Natural killer cell treated with Interleukin-12 subunit alpha and Interleukin-12 subunit beta and Interleukin-15 and Interleukin-18, amount 100 ng/mL, for 72 hours (primary cell): ENCODE measurements around the gene LRRC55. TPM values are rescaled to one million over a fixed set of nuclear protein-coding genes. Genes with fewer than 3 reads are reported as not detected.

Experiments used
- ATAC-seq, 2 donors: fragments of 150-1000 bp; cut with Tn5 transposase in 1 of 2; sonication (Bioruptor Pico), chemical (Tn5 transposase) in 1 of 2; 2 replicates each; pipeline ENCODE4 v1.10.0; 2021
- DNase-seq: peaks from one replicate; pipeline ENCODE4 v3.0.0; 2022; ENCODE audit warnings: low spot score
- H3K27ac Mint-ChIP-seq, 2 donors: 1 replicate in 1 of 2; 2 replicates in 1 of 2; pipeline ENCODE4 v1.8.0; 2022; ENCODE audit warnings: mixed read lengths in 2 of 2, mild to moderate bottlenecking in 1 of 2, moderate library complexity in 1 of 2
- H3K27me3 Mint-ChIP-seq, 2 donors: 1 replicate in 1 of 2; 2 replicates in 1 of 2; pipeline ENCODE4 v1.8.0; 2022; ENCODE audit warnings: mixed read lengths in 2 of 2
- H3K36me3 Mint-ChIP-seq: one replicate; pipeline ENCODE4 v1.8.0; 2022; ENCODE audit warnings: mixed read lengths
- H3K4me1 Mint-ChIP-seq, 2 donors: 1 replicate in 1 of 2; 2 replicates in 1 of 2; pipeline ENCODE4 v1.8.0; 2022; ENCODE audit warnings: low read depth in 2 of 2, mixed read lengths in 2 of 2, mild to moderate bottlenecking in 1 of 2
- H3K4me3 Mint-ChIP-seq: one replicate; pipeline ENCODE4 v1.8.0; 2022; ENCODE audit warnings: mixed read lengths
- H3K9me3 Mint-ChIP-seq: 2 replicates; pipeline ENCODE4 v1.8.0; 2022; ENCODE audit warnings: mixed read lengths
- total RNA-seq, 2 donors: library from RNA; stranded (reverse); gene quantifications; one replicate each; pipeline ENCODE4 v1.2.3, GENCODE V29; 2022

The LRRC55 gene
- total RNA-seq, 2 donors from 2014 or later = not detected

DNA sequence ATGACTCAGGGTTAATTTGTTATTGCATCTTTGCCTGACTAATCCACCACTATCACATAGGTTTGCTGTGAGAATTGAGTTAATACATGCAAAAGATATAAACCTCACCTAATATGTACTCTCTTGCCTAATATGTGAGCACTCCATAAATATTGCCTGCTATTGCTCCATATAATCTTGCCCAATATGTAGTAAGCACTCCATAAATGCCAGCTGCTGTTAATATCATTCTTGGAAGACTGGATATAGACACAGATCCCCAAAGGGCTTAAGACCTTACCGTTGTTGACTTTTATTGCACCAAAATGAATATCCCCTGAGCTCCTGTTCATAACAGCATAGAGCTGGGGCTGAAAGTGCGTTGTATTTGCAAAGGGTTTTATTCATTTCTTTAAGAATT, 27.0 kb upstream of the LRRC55 start:
- Mint-ChIP-seq H3K9me3 (no peaks in the 10 kb centered on the region), H3K27ac (no peak overlapping the region), H3K36me3 (no peaks in the 10 kb centered on the region), H3K4me3 (no peak overlapping the region), H3K27me3 (peaks cover 26 to 39% of the 10 kb centered on the region in 2 donors), H3K4me1 (no peaks in the 10 kb centered on the region)
- DNase-seq (no peak), ATAC-seq (no peak)

DNA sequence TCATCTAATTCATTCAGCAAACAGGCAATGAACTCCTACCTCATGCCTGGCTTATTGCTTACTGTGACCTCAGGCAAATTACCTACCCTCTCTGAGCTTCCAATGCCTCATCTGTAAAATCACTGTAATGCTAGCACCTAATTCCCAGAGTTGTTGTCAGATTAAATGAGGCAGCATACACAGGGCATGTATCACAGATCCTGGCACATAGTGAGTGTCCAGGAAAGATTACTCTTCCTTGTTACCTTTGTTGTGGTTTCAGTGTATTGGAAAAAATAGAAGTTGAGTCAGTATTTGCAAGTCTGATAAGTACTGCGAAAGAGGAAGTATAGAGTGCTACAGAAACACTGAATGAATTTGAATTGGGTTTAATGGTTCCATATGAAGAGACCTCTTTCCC, 26.4 kb upstream of the LRRC55 start:
- DNase-seq (no peak), ATAC-seq (no peak)
- no peaks in the 10 kb centered on the region for H3K36me3 Mint-ChIP-seq
- H3K9me3 Mint-ChIP-seq = no peaks in the 10 kb centered on the region
- no peak overlapping the region for H3K27ac Mint-ChIP-seq
- H3K27me3 Mint-ChIP-seq = peaks cover 32 to 45% of the 10 kb centered on the region in 2 donors
- H3K4me3 Mint-ChIP-seq = no peak overlapping the region
- no peaks in the 10 kb centered on the region for H3K4me1 Mint-ChIP-seq

DNA sequence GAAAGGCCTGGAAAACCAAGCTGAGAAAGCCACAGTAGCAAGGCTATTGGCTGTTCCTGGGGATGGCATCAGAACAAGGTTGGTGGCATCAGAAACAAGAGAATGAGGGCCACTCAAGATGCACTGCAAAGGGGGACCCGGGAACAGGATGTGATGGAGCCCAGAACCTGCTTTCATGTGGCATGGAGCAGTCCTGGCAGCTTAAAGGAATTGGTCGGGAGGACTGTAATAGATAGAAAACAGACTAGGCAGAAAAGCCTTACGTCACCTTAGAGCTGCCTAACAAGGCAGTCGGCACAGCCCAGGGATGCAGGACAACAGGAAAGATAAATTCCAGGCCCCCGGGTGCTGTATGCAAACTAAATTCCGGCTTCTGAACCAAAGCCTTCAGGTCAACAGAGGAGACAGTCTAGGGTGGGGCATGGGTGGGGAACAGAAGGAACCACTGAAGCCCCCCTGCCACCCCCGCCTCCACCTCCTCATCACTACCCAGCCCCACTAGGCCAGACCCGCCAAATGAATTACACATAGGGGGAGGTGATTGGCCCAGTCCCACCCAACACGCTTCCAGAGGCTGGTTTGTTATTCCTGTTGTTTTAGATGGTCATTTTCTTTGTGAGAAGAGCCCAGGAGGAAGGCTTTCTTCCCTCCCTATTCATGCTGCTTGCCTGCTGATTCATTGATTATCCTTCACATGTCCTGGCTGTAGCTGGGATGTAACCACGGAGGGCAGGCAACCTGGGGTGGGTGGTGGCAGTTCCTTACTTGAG, 25.7 kb upstream of the LRRC55 start:
- DNase-seq (no peak), ATAC-seq (no peak)
- no peaks in the 10 kb centered on the region for H3K36me3 Mint-ChIP-seq
- peaks cover 34 to 46% of the 10 kb centered on the region in 2 donors for H3K27me3 Mint-ChIP-seq
- H3K4me1 Mint-ChIP-seq = no peaks in the 10 kb centered on the region
- no peaks in the 10 kb centered on the region for H3K9me3 Mint-ChIP-seq
- no peak overlapping the region for H3K4me3 Mint-ChIP-seq
- H3K27ac Mint-ChIP-seq = no peak overlapping the region

DNA sequence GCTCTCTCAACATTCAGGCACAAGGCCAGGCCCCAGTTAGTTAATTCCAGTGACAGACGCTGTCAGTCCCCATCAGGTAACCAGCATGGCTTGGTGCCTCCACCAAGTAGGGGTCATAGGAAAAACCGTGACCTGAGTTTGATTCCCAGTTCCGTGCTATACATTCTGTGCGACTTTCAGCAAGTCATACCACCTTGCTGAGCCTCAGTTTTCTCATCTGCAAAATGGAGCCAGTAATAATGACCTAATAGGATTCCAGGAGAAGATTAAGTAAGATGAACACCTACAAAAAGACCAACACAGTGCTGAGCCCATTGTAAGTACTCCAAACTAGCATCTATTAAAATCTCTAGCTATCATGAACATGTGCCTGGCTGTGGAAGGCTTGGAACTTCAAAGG, 24.8 kb upstream of the LRRC55 start:
- Mint-ChIP-seq H3K4me3 (no peak overlapping the region), H3K27me3 (peaks cover 39 to 55% of the 10 kb centered on the region in 2 donors), H3K4me1 (no peaks in the 10 kb centered on the region), H3K27ac (no peak overlapping the region), H3K9me3 (no peaks in the 10 kb centered on the region), H3K36me3 (no peaks in the 10 kb centered on the region)
- no peak for ATAC-seq
- no peak for DNase-seq

DNA sequence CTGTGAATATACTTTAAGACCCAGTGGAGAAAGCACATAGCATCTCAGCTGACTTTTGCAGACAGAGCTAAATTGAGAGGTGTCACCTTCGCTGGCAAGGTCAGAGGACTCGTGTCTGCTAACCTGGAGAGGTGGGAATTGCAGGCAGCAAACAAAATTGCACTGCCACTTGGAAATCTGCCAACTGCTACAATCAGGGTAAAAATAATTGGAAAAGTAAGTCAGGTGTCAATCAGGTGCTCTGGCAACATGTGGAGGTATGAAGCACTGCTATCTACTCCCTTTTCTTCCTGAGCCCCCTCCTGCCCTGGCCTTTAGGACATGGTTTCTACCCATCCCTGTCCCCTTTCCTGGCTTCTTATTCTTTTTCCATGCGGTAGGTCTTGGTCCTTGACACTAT, 24.1 kb upstream of the LRRC55 start:
- no peak for DNase-seq
- no peak overlapping the region for H3K4me3 Mint-ChIP-seq
- H3K27ac Mint-ChIP-seq = no peak overlapping the region
- ATAC-seq = no peak
- H3K9me3 Mint-ChIP-seq = no peaks in the 10 kb centered on the region
- no peaks in the 10 kb centered on the region for H3K4me1 Mint-ChIP-seq
- H3K27me3 Mint-ChIP-seq = peaks cover 41 to 60% of the 10 kb centered on the region in 2 donors
- H3K36me3 Mint-ChIP-seq = no peaks in the 10 kb centered on the region

DNA sequence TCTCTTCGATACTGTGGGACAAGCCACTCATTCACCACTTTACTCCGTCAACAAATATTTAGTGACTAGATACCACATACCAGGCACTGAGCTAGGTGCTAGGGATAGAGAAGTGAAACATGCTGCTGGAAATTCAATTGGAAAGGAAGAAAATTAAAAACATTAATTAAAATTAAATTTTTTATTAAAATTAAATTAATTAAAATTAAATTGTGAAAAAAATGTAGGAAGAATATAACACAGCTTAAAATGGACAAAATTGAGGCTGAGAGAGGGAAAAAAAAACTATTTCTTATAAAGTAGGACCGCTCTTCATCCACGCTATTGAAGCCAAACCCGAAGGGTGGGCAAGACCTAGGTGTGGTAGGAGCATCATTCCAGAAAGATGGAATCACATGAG, 23.6 kb upstream of the LRRC55 start:
- H3K4me3 Mint-ChIP-seq = no peak overlapping the region
- ATAC-seq = no peak
- H3K27me3 Mint-ChIP-seq = peaks cover 39 to 56% of the 10 kb centered on the region in 2 donors
- H3K36me3 Mint-ChIP-seq = no peaks in the 10 kb centered on the region
- no peak overlapping the region for H3K27ac Mint-ChIP-seq
- H3K4me1 Mint-ChIP-seq = no peaks in the 10 kb centered on the region
- DNase-seq = no peak
- no peaks in the 10 kb centered on the region for H3K9me3 Mint-ChIP-seq

DNA sequence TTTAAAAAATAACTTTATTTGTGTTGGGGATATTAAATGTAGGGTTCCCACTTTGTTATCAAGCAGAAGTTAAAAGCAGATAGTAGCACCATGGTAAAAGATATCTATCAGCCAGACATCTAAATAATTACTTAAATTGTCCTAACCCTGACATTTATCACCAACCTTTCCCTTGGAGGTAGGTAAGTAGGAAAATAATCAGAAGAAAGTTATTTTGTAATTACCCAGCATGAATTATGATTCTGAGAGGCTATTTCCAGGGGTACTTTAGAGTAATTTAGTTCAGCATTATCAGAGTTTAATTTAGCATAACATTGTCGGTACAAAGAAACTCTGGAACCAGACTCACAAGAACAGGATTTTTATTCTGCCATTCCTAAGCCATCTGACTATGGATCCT, 23.2 kb upstream of the LRRC55 start:
- peaks cover 35 to 52% of the 10 kb centered on the region in 2 donors for H3K27me3 Mint-ChIP-seq
- no peak overlapping the region for H3K27ac Mint-ChIP-seq
- H3K4me3 Mint-ChIP-seq = no peak overlapping the region
- no peak for DNase-seq
- ATAC-seq = no peak
- no peaks in the 10 kb centered on the region for H3K36me3 Mint-ChIP-seq
- H3K4me1 Mint-ChIP-seq = no peaks in the 10 kb centered on the region
- H3K9me3 Mint-ChIP-seq = no peaks in the 10 kb centered on the region

DNA sequence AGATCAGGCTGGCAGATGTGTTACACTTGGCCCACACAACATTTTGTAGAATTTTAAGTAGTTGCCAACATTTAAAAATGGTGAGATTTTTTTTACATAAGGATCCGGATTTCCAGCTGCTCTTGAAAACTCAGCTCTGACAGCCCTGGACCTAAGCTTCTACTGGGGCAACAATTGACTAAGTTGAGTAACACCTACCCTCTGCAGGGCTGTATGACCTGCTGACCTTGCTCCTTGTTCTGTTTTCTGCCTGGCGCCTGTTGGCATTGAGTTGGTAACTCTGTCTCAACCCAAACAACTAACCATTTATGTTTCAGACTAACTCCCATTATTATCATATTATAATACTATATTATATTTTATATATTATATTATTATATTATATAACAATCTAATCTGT, 21.1 kb upstream of the LRRC55 start:
- Mint-ChIP-seq H3K4me3 (no peak overlapping the region), H3K4me1 (no peaks in the 10 kb centered on the region), H3K27me3 (peaks cover 34 to 53% of the 10 kb centered on the region in 2 donors), H3K27ac (no peak overlapping the region), H3K9me3 (no peaks in the 10 kb centered on the region), H3K36me3 (no peaks in the 10 kb centered on the region)
- ATAC-seq (no peak), DNase-seq (no peak)

DNA sequence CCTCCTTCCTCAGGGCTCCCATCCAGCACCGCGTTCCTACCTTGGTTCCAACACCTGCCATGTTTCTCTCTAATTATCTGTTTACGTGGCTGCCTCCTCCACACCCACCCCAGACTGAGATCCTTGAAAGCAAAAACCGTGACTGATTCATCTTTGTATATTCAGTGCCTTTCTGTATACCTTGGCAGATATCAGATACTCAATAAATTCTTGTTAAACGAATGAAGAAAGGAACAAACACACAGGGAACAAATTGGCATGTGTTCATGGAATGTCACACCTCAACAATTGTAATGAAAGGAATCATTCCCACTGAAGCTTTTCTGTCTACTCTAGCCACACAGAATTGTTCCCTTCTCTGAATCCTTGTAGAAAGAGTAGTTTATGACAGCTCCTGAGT, 20.4 kb upstream of the LRRC55 start:
- H3K27ac Mint-ChIP-seq = no peak overlapping the region
- peaks cover 30 to 47% of the 10 kb centered on the region in 2 donors for H3K27me3 Mint-ChIP-seq
- H3K4me1 Mint-ChIP-seq = no peaks in the 10 kb centered on the region

DNA sequence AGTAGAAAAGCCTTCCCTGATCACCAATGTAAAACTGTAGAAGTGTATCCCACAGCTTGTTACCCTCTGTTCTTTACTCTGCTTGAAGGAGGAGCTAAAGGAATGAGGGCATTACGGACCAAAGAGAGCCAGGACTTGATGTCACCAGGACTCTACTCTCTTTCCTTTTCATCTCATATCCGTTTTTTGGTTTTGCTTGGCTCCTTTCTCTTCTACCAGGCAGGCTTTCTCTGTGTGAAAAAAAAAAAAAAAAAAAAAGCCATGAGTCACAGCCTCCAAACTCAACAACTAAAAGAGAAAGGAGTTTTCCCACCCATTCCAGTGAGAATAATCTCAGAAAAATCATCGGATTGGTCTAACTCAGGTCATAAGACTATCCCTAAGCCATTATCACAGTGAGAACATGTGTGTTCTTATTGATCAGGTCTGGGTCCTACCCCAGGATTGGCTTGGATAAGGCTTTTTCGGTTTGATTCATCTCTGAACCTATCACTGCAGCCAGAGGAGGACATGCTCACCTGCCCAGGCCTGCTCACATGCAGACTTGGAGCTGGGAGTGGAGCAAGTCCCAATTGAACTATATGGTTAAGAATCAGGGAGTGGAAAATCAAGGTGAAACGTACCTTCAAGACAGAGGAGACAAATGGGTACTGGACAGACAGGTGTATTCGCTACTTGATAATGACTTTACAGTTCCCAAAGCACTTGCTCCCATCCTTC, 19.4 kb upstream of the LRRC55 start:
- no peak overlapping the region for H3K4me3 Mint-ChIP-seq
- no peaks in the 10 kb centered on the region for H3K9me3 Mint-ChIP-seq
- H3K36me3 Mint-ChIP-seq = no peaks in the 10 kb centered on the region
- ATAC-seq = no peak
- H3K27ac Mint-ChIP-seq = no peak overlapping the region
- peaks cover 25 to 42% of the 10 kb centered on the region in 2 donors for H3K27me3 Mint-ChIP-seq
- no peak for DNase-seq
- H3K4me1 Mint-ChIP-seq = no peaks in the 10 kb centered on the region

More for the DNA sequence above, 20.4 kb upstream of the LRRC55 start:
- Mint-ChIP-seq H3K9me3 (no peaks in the 10 kb centered on the region), H3K4me3 (no peak overlapping the region), H3K36me3 (no peaks in the 10 kb centered on the region)
- DNase-seq (no peak), ATAC-seq (no peak)

DNA sequence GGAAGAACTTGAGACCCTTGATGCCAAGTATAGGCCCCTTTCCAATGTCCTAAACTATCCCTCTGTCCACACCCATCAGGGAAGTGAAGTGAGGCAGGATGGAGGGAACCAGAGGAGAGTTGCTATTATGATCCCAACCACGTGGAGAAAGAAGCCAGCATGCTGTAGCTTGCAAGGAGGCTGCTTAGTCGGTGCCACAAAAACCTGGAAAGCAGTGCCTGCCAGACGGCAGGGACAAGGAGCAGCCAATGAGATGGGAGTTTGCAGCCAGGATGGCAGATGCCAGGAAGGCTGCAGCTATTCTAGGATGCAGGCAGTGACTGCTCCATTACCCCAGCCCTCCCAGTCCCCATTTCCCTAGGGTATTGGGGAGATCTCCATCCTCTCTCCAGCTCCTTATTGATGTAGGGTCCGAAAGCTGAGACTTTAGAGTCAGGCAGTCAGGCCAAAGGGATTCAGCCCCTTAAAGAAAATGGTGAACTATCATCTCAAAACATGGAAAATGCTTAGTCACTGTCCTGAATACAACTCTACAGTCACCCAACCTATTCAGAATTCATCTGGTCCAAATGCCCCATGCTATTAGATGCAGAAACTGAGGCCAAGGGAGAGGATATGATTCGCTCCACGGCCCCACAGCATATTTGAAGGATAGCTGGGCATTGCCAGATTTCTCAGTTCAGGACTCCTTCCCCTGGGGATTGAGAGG, 18.4 kb upstream of the LRRC55 start:
- H3K4me3 Mint-ChIP-seq = no peak overlapping the region
- H3K9me3 Mint-ChIP-seq = no peaks in the 10 kb centered on the region
- peaks cover 21 to 34% of the 10 kb centered on the region in 2 donors for H3K27me3 Mint-ChIP-seq
- H3K4me1 Mint-ChIP-seq = no peaks in the 10 kb centered on the region
- DNase-seq (no peak), ATAC-seq (no peak)
- H3K36me3 Mint-ChIP-seq = no peaks in the 10 kb centered on the region
- no peak overlapping the region for H3K27ac Mint-ChIP-seq

DNA sequence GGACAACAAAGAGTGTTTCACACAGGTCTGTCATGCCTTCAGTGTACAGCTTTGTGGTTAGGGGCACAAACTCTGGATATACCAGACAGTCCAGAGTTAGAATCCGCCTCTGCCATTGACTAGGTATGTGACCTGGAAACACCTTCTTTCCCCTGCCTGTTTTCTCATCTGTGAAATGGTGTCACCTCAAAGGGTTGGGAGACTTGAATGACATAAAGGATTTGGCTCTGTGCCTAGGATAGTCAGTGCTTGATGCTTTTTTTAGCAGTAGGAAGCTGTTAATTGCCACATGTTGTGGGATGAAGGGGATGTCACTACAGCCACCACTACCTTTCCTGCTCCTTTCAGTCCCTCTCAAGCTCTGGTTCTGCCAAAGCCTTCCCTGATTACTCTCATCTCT, 17.4 kb upstream of the LRRC55 start:
- Mint-ChIP-seq H3K27me3 (peaks cover 25 to 34% of the 10 kb centered on the region in 2 donors), H3K27ac (no peak overlapping the region), H3K4me1 (no peaks in the 10 kb centered on the region), H3K4me3 (no peak overlapping the region), H3K36me3 (no peaks in the 10 kb centered on the region), H3K9me3 (no peaks in the 10 kb centered on the region)
- DNase-seq (no peak), ATAC-seq (no peak)

DNA sequence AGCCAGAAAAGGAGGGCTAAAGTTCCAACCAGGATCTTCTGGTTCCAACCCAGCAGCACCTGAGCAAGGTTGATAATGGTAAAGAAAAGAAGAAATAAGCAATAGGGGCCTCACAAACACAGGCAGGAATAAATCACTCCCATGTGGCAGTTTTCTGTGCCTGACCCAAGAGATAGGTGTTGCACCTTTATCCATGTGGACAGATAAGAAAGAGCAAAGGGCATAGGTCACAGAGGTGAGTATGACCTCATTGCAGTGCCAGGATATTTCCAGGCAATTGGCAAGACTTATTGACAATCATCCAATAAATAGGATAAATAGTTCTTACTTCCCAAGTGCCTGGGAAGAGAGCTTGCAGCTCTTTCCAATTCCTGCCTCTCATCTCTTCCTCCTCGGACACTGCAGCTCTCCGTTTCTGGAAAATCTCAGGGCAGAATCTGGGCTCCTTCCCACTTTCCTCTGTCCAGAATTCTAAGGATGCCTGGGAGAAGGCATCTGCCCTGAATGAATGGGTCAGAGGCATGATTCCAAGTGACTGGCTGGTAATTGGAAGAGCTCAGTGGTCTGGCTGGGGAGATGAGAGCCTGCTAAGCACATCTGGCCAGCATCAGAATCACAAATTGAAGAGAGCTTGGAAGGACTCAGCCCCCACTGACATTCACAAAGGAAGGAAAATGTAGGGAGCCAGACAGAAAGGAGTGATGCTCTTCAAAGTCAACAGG, 14.5 kb upstream of the LRRC55 start:
- no peak for ATAC-seq
- H3K27ac Mint-ChIP-seq = no peak overlapping the region
- H3K4me1 Mint-ChIP-seq = no peaks in the 10 kb centered on the region
- H3K9me3 Mint-ChIP-seq = no peaks in the 10 kb centered on the region
- H3K36me3 Mint-ChIP-seq = no peaks in the 10 kb centered on the region
- no peak for DNase-seq
- H3K4me3 Mint-ChIP-seq = no peak overlapping the region
- H3K27me3 Mint-ChIP-seq = peaks cover 10 to 21% of the 10 kb centered on the region in 2 donors
